ENCODE results near the gene IBSP.

IBSP gene

GRCh38 chr4:87856816-87857215, 57.5 kb downstream of the IBSP start:
- DNase-seq (ENCODE audit: insufficient read length) = no peak

GRCh38 chr4:87857789-87858188, 58.4 kb downstream of the IBSP start:
- no peak for FAIRE-seq
- TF ChIP-seq TAF1 (IDR thresholded peaks at IDR 0.05; ENCODE audit: borderline replicate concordance, low read depth, low read length) = no peak
- TF ChIP-seq POLR2AphosphoS5 (IDR thresholded peaks at IDR 0.05; ENCODE audit: low read depth, low read length) = no peak
- TF ChIP-seq POLR2A (IDR thresholded peaks at IDR 0.05; ENCODE audit: low read depth, low read length) = no peak

More at GRCh38 chr4:87856816-87857215, 57.5 kb downstream of the IBSP start:
- no peak for TF ChIP-seq TAF1 (IDR thresholded peaks at IDR 0.05; ENCODE audit: borderline replicate concordance, low read depth, low read length)
- no peak for TF ChIP-seq POLR2A (IDR thresholded peaks at IDR 0.05; ENCODE audit: low read depth, low read length)
- no peak for TF ChIP-seq POLR2AphosphoS5 (IDR thresholded peaks at IDR 0.05; ENCODE audit: low read depth, low read length)
- no peak for FAIRE-seq

More at GRCh38 chr4:87857789-87858188, 58.4 kb downstream of the IBSP start:
- DNase-seq (ENCODE audit: insufficient read length) = no peak
